GM20431 (cell line): Measurements from ENCODE around the gene NUP85.

Experiments
- in situ Hi-C: fragments of 300-500 bp; cut with MseI, MboI; formaldehyde crosslinking; loops from one replicate; pipeline ENCODE4 v1.15.0; 2020; ENCODE audit warnings: low sequenced_read_pairs; ENCODE audit not compliant: unreplicated experiment

NUP85 gene

GRCh38 chr17:75265614-75266315 is 60.3 kb downstream of the NUP85 start:
- in situ Hi-C loops: no loop called here

GRCh38 chr17:75266316-75267152 is 61.1 kb downstream of the NUP85 start:
- in situ Hi-C loops: no loop called here

GRCh38 chr17:75267153-75267410 is 61.6 kb downstream of the NUP85 start:
- in situ Hi-C loops: no loop called here

- in situ Hi-C loops: no loop called here
Observed at GRCh38 chr17:75267411-75268232, 62.1 kb downstream of the NUP85 start.

- in situ Hi-C loops: no loop called here
Observed at GRCh38 chr17:75269844-75270217, 64.4 kb downstream of the NUP85 start.

GRCh38 chr17:75270218-75270965 is 64.9 kb downstream of the NUP85 start:
- in situ Hi-C loops: no loop called here

- in situ Hi-C loops: no loop called here
Observed at GRCh38 chr17:75270966-75271232, 65.4 kb downstream of the NUP85 start, which contains the start of gene MIF4GD. Gene MIF4GD, minus strand, starts transcription at chr17:75271231. Its CDS starts 1,036 bp downstream, at chr17:75270195.

GRCh38 chr17:75271233-75271954 is 65.9 kb downstream of the NUP85 start:
- in situ Hi-C loops: no loop called here

- in situ Hi-C loops: no loop called here
Observed at GRCh38 chr17:75271955-75272847, 66.7 kb downstream of the NUP85 start.

GRCh38 chr17:75272848-75273184 is 67.3 kb downstream of the NUP85 start:
- in situ Hi-C loops: no loop called here

GRCh38 chr17:75273977-75274708 is 68.7 kb downstream of the NUP85 start:
- in situ Hi-C loops: no loop called here

GRCh38 chr17:75277664-75278071 is 72.2 kb downstream of the NUP85 start:
- in situ Hi-C loops: loop anchor here (25.0 kb wide), 1 partner anchor 135 kb away; the partner anchor contains the start of gene GRB2

GRCh38 chr17:75280189-75280588 is 74.7 kb downstream of the NUP85 start:
- in situ Hi-C loops: loop anchor here (25.0 kb wide), 1 partner anchor 132 kb away; the partner anchor contains the start of gene GRB2

- in situ Hi-C loops: loop anchor here (25.0 kb wide), 1 partner anchor 127 kb away; the partner anchor contains the start of gene GRB2
Observed at GRCh38 chr17:75285123-75285522, 79.6 kb downstream of the NUP85 start.
